Left ventricle myocardium inferior (tissue), 1 donor: ENCODE results near the gene TUBA4A. TPM values are rescaled to one million over a fixed set of nuclear protein-coding genes. Genes with fewer than 3 reads are reported as not detected.
A peak's percentile ranks its signal among the peaks of the same experiment; 100 is the strongest.

Experiments used
- DNase-seq: peaks from one replicate; pipeline ENCODE4 v3.0.0-alpha.2; 2020
- H3K27ac ChIP-seq: fragments of 200-600 bp; replicated peaks from 2 replicates; pipeline ENCODE4 v1.8.0; 2021
- H3K27me3 ChIP-seq: fragments of 200-600 bp; 2 replicates; pipeline ENCODE4 v1.8.0; 2021; ENCODE audit warnings: low read depth
- H3K36me3 ChIP-seq: fragments of 200-600 bp; 2 replicates; pipeline ENCODE4 v1.8.0; 2021
- H3K4me1 ChIP-seq: fragments of 200-600 bp; 2 replicates; pipeline ENCODE4 v1.8.0; 2021
- H3K4me3 ChIP-seq: fragments of 200-600 bp; 2 replicates; pipeline ENCODE4 v1.8.0; 2021; ENCODE audit warnings: mild to moderate bottlenecking, moderate library complexity
- H3K9me3 ChIP-seq: fragments of 200-600 bp; replicated peaks from 2 replicates; pipeline ENCODE4 v1.8.0; 2021
- CTCF ChIP-seq: fragments of 200-600 bp; IDR thresholded peaks from 2 replicates; pipeline ENCODE4 v1.8.0; 2021; ENCODE audit warnings: antibody characterized with exemption, mild to moderate bottlenecking, borderline replicate concordance
- intact Hi-C: fragments of 100-400 bp; cut with micrococcal nuclease; formaldehyde crosslinking; loops from one replicate; pipeline ENCODE4 v1.11.0; 2022
- total RNA-seq: library from RNA; stranded (reverse); fragmentation: NEBNext Ultra II Directional; extraction: Animal tissue kit (Norgen Biotek cat#: 25700); gene quantifications from one replicate; pipeline ENCODE4 v1.2.1, GENCODE V29; 2021
- donor health status: DM: no; HTN: yes; CAD: no; lungs with severe emphysema.

The TUBA4A gene
- total RNA-seq, 1 donor from 2014 or later = 130 TPM

- no peak for DNase-seq
- Histone ChIP-seq H3K27ac (peak overlapping the region; percentile 96), H3K4me1 (peaks cover 53% of the 10 kb centered on the region), H3K9me3 (no peaks in the 10 kb centered on the region), H3K4me3 (peak overlapping the region; percentile 83), H3K36me3 (peaks cover 61% of the 10 kb centered on the region), H3K27me3 (no peaks in the 10 kb centered on the region)
- intact Hi-C loops = loop anchor here (10.0 kb wide), 1 partner anchor 63 kb away; the partner anchor contains the start of gene NHEJ1
- no peak for TF ChIP-seq CTCF
These were observed 25.4 kb downstream of the TUBA4A start for GRCh38 chr2:219228041-219228910.

- no peak for TF ChIP-seq CTCF
- Histone ChIP-seq H3K9me3 (no peaks in the 10 kb centered on the region), H3K4me3 (no peak overlapping the region), H3K36me3 (peaks cover 71% of the 10 kb centered on the region), H3K27me3 (no peaks in the 10 kb centered on the region), H3K4me1 (peaks cover 33% of the 10 kb centered on the region), H3K27ac (no peak overlapping the region)
- intact Hi-C loops = loop anchor here (10.0 kb wide), 1 partner anchor 61 kb away; the partner anchor contains the start of gene NHEJ1
- DNase-seq = no peak
These were observed 28.4 kb downstream of the TUBA4A start for GRCh38 chr2:219225350-219225749.

- Histone ChIP-seq H3K4me3 (no peak overlapping the region), H3K9me3 (no peaks in the 10 kb centered on the region), H3K4me1 (peaks cover 36% of the 10 kb centered on the region), H3K27ac (no peak overlapping the region), H3K36me3 (peaks cover 80% of the 10 kb centered on the region), H3K27me3 (no peaks in the 10 kb centered on the region)
- intact Hi-C loops = loop anchor here (10.0 kb wide), 1 partner anchor 59 kb away; the partner anchor contains the start of gene NHEJ1
- no peak for DNase-seq
- no peak for TF ChIP-seq CTCF
These were observed 29.7 kb downstream of the TUBA4A start for GRCh38 chr2:219223831-219224610.

- DNase-seq = no peak
- TF ChIP-seq CTCF = no peak
- peaks cover 77% of the 10 kb centered on the region for H3K36me3 ChIP-seq
- H3K4me1 ChIP-seq = peaks cover 35% of the 10 kb centered on the region
- H3K27ac ChIP-seq = no peak overlapping the region
- no peaks in the 10 kb centered on the region for H3K9me3 ChIP-seq
- intact Hi-C loops = loop anchor here (10.0 kb wide), 1 partner anchor 57 kb away; the partner anchor contains the start of gene NHEJ1
- H3K4me3 ChIP-seq = no peak overlapping the region
- no peaks in the 10 kb centered on the region for H3K27me3 ChIP-seq
These were observed 31.7 kb downstream of the TUBA4A start for GRCh38 chr2:219221957-219222518.
